Measurements from ENCODE around the gene LMNB1. TPM values are rescaled to one million over a fixed set of nuclear protein-coding genes. Genes with fewer than 3 reads are reported as not detected.
"Not testable (repeated sequence)": the region's sequence is repeated elsewhere in the genome, so short reads cannot be mapped to it uniquely, and the experiment has no call there.

Gene LMNB1
- polyA plus RNA-seq, 5 donors: 78.4 to 145 (median 93.5) TPM

DNA sequence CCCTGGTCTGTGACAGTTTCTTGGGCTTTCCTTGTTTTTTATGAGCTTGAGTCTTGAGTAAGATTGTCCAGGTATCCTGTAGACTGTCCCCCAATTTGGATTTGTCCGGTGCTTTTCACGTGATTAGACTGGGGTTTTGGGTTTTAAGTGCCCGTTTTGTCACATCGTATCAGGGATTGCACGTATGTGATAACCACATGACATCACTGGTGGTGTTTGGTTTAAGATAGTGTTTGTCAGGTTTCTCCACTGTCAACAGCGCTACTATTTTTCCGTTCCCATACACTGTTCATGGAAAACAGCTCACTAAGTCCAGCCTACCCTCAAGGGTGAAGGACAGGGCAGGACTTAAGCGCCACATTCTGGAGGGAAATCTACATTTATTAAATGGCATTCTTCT lies 39.7 kb downstream of the LMNB1 start:
- DNase-seq: no peak

DNA sequence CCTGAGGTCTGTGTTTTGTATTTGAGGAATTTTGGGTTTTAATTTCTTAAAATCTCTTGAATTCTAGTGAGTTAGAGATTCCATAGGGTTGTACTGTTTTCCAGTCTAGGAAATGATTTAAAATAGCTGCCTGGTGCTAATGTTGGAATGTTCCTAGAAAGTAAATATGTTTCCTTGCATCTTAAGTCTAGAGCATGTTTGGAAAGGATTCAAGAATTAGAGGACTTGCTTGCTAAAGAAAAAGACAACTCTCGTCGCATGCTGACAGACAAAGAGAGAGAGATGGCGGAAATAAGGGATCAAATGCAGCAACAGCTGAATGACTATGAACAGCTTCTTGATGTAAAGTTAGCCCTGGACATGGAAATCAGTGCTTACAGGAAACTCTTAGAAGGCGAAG lies 41.8 kb downstream of the LMNB1 start:
- no peak for DNase-seq

DNA sequence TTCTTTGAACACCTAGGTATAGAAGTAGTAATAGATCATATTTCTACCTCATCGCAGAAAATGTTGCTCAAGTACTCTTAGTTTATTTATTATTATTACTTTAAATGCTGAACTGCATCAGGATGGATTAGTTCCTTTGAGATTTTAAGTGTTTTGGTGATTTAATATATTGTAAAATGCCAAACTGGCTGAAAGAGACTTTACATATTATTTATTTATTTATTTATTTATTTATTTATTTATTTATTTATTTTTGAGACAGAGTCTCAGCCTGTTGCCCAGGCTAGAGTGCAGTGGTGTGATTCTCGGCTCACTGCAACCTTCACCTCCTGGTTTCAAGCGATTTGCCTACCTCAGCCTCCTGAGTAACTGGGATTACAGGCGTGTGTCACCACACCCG lies 42.3 kb downstream of the LMNB1 start:
- no peak for DNase-seq

DNA sequence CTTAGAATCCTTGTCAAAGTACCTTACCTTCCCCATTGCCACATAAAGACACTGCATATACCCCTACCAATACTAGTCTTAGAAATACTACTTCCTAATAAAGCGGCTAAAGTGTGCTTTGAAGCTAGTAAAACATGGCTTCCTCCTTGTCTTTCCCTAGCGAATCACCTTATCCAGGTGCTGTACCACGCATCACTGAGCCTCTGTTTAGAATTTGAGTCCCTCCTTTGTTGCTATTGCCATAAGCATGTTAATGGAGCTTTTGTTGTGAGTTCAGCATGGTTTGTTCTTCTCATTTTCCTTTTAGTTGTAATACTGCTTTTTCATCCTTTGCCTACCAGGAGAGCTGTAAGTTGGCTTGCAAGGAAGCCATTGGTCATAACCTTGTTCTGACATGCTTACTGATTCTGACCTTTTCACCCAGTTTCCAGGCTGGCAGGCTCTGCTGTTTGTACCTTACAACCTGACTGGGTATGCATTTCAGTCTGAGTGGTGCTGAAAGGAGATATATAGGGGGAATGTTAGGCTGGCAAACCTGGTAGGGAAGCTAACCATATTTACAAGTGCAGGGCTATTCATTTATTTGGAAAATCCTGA lies 49.8 kb downstream of the LMNB1 start:
- no peak for DNase-seq

DNA sequence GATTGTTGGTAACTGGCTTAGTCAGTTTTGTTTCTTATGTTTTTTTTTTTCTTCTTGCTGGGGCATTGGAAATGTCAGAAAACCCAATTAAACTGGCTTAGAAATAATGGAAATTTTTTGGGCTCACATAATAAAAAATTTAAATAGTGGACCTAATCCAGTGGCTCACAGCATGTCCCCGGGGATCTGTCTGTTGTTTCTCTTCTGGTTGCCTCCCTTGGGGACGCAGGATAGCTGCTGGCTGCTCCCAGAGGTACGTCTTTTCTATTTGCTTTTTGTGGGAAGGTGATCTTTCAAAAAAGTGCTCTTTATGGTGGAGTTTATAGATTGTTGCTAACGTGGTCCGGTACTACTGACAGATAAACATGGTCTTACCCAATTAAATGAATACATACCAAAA lies 52.2 kb downstream of the LMNB1 start:
- no peak for DNase-seq

DNA sequence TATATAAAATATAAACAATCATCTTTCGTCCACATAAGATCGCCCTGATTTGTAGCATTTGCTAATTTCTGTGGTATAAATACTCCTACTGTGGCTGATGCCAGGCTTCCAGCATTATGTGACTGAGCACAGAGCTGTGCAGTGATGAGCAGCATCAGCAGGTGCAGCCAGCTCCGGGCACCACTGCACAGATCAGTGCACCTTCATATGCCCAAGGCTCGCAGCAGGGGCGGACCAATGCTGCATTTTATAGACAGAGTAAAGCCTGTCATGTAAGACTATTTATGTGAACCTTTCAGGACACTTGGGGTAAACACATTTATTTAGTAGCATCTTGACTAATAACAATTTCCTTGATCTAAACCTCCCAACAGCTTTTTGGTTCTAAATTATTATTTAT lies 53.1 kb downstream of the LMNB1 start:
- DNase-seq: no peak

DNA sequence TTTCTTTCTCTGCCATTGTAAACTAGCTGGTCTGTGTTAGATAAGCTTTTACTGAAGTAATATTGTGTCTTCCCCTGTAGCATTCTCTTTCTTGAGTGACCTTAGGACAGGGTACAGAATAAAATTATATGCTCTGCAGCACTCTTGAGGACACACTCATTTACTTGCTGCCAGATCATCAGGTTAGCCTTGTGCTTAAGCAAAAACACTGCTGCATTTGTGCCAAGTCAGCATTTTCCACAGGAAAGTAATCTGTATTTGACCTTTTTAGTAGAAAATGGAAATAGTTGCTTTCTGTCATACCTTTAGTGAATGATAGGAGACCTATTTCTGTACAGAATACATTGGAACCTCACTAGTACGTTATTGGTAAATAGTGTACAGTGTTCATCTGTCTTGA lies 54.2 kb downstream of the LMNB1 start:
- DNase-seq: no peak

DNA sequence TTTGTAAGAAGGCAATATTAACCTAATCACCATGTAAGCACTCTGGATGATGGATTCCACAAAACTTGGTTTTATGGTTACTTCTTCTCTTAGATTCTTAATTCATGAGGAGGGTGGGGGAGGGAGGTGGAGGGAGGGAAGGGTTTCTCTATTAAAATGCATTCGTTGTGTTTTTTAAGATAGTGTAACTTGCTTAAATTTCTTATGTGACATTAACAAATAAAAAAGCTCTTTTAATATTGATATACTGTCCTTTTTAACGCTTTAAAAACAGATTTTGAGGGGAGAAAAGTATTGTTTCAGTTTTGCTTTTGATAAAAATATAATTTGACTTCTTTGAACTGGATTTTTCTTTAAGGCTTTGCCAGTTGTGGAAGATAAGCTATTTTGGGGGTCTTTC lies 59.8 kb downstream of the LMNB1 start:
- DNase-seq: no peak

DNA sequence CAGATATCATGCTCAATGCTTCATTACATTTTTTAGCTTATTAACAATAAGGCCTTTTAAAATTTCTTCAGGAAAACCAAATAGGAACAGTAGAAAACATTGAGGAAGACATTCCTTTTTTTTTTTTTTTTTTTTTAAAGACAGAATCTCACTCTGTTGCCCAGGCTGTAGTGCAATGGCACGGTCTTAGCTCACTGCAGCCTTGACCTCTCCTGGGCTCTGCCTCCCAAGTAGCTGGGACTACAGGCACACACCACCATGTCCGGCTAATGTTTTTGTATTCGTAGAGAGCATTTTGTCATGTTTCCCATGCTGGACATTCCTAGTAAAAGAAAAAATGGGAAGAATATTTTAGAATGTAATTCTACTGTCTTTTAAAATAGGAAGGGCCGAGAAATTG lies 60.3 kb downstream of the LMNB1 start:
- no peak for DNase-seq

DNA sequence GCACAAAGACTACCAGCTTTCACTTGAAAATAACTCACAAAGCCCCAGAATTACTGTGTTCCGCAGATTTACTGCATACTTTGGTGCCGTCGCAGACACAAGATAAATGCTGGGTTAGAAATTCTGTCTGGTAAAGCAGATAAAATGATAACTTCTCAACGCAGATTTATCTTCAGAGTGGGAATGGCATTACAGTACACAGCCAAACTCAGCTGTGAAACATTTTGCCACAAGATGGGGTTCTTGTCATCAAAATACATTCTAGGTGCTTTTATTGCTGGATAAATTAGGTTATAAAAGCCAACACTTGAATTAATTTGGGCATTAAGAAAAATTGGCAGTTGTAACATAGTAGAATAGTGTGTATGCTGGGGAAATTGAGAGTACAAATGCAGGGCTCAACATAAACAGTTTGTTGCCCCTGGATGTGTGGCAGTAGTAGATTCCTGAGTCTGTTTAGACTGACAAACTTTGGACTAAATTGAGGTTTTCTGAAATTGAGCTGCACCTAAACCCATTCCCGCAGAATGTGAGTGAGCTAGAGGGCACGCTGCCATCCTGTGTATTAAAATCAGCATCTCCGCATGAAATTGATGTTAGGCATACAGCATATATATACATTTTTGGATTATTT lies 61.1 kb downstream of the LMNB1 start:
- no peak for DNase-seq

DNA sequence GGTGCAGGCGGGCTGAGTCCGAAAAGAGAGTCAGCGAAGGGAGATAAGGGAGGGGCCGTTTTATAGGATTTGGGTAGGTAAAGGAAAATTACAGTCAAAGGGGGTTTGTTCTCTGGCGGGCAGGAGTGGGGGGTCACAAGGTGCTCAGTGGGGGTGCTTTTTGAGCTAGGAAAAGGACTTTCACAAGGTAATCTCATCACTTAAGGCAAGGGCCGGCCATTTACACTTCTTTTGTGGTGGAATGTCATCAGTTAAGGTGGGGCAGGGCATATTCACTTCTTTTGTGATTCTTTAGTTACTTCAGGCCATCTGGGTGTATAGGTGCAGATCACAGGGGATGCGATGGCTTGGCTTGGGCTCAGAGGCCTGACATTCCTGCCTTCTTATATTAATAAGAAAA lies 62.5 kb downstream of the LMNB1 start:
- DNase-seq: not testable (repeated sequence)

DNA sequence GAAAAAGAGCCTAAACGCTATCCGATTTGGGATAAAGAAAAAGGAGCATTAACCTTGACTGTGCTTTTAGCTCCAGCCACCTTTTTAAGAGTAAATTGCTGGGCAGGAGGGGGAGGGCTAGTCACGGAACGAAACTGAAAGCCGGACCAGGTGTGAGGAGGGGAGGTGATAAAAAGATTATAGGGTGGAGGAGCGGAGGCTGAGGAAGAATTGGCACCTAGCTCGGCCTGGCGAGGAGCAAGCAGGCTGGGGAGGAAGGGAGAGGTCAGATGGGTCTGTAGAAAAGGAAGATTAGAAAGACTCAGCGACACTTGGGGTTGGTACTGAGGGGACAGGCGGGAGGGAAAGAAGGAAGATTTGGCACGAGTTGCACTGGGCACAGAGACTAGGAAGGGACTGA lies 66.4 kb downstream of the LMNB1 start:
- DNase-seq: not testable (repeated sequence)

DNA sequence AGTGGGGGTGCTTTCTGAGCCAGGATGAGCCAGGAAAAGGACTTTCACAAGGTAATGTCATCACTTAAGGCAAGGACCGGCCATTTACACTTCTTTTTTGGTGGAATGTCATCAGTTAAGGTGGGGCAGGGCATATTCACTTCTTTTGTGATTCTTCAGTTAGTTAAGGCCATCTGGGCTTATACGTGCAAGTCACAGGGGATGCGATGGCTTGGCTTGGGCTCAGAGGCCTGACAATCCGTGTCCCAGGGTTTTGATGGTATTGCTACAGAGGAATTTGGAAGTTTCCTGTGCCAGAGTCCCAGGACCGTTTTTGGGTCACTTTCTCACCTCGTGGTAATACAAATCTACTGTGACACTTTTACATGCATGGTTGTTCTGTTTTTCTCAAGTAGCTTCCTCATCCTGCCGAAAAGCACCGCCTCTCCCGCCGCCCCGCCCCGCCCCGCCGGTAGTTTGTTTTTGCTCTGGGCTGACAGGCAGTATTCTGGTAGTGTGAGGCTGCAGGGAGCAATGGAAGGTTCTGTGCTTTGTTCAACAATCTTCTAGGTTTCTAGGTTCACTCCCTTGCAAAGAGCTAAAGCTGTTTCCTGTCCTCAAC lies 68.6 kb downstream of the LMNB1 start:
- not testable (repeated sequence) for DNase-seq

DNA sequence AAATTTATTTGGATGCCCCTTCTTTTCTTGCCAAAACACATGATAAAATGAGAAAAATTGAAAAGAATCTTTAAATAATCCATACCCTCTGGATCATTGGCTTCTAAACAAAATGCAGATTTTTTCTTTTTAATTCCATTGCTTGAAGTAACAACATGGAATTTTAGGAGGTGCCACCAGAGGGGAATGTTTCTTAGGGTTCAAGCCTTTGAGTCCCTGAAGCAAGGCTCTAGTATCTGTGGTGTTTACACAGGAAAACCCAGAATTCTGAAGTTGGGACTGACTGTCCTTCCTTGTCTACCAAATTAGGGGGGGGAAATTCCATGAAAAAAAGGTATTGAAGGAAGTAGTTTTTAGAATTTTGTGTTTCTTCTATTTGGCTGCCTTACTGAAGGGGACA lies 69.4 kb downstream of the LMNB1 start:
- no peak for DNase-seq

DNA sequence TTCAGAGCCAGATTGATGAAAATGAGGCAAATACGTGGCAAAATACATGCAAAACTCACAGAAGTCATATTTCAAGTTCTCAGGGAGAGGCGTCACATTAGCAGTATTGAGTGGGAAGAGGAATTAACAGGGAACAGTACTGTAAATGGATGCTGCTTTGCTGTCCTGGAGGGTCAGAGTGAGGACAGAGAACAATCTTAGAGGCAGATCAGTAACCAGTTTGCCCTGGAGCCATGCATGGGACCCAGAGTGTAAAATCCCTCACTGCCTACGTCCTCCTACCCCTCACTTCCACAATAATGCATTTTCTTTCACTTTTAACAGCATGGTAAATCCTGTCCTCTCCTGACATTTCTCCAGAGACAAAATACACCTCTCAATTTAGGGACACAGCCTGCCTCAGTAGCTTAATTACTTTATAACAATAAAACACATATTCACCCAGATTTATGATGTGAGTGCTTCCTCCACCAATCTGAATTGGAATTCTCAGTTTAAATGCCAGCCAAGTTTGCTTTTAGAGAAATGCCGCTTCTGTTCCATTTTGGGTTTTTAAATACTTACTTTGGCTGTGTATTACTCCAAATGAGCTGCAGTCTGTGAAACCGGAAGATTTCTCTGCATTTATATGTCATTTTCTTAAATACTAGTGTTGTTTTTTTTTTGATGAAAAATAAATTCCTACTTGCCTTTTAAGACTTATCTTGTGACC lies 70.0 kb downstream of the LMNB1 start:
- DNase-seq: no peak

DNA sequence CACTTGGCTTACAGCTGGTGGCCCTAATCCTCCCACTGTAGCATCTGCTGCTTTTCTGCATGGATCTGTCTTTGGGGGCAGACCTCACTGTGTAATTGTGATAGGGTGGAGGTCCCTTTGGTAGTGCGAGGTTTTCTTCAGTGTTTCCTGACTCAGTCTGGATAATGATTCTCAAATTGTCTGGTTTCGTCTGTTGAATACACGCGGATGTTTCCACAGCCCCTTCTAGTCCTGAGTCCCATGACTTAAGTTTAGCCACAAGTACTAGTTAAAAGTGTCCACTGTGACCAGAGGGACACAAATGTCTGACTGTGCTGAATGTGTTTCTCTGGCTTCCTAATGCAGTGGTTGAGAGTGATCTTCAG lies 70.5 kb downstream of the LMNB1 start:
- DNase-seq: no peak

DNA sequence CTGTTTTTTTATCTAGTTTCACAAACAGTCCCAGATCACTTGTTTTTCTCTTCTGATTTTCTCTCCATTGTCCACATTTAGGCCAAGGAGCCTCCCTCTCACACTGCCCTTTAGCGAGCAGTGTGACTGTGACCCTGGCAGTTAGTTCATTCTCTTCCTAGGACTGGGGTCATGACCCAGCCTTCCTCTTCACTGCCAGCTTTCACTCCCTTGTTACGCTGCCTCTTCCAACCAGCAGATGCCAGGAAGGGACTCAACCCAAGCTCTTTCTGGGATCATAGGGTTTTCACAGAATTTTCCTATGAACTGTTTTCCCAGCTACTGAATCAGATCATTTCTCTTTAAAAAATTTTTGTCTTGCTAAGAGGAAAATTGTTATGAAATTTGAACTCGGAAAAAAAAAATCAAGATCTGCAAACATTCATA lies 70.9 kb downstream of the LMNB1 start:
- DNase-seq: no peak

DNA sequence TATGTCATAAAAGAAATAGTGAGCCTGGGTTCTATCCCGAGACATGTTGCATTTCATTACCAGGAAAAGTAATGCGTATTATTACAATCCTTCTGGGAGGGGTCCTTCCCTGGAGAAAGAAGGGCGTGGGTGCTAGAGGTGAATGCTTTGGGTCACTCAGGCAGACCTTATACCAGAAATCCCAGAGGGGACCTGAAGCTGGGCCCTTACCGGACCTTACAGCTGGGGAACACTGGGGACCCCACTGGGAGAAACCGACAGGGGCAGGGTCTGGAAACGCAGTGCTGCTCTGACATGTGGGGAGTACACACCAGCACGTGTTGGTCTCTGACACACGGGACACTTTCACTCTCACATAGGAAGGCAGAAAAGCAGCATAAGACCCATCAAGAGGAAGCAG lies 71.3 kb downstream of the LMNB1 start:
- no peak for DNase-seq

DNA sequence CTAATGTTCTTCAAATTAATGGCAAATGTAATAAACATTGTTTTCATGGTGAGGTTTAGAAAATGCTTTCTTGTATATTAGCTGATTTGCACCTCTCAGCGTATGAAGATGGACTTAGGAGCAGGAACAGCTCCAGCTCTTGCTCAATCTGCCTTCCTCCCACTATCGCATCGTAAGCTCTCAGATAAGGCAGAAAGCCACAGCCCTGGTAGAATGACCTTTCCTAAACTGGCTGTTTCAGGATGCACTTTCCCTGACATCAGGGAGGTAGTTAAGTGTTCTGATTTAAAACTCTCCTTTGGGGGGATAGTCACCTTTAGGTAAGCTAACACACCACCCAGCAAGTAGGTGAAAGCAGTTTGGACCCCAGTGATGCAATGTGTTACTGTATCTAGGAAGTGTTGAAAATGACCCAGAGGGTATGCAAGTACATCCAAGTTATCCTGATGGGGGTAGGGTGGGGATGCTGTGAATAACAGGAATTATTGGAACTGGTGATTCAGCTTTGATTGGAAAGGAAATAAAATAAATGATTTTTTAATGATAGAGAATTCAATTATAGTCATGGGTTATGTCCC lies 72.3 kb downstream of the LMNB1 start:
- no peak for DNase-seq

DNA sequence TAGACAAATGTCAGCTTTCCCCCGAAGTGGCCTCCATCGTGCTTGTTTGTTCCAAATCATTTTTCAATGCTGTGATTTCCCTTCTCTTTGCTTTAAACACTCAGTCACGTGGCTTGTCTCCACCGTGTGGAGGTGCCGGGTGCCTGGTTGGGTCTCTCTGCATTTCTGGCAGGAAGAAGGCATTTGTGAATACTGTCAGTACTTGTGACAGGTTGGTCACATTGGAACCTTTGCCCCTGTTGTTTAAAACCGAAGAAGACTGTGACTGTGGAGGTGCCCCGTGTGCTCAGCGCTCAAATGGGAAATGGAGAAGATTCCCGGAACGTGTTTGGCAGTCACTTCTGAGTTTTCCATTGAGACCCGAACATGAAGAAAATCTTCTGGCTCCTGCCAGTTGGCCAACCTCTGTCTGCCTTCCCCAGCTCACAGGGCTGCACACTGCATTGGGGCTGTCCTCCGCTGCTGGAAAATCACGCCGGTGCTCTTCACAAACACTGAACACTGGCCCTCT lies 74.6 kb downstream of the LMNB1 start:
- no peak for DNase-seq

DNA sequence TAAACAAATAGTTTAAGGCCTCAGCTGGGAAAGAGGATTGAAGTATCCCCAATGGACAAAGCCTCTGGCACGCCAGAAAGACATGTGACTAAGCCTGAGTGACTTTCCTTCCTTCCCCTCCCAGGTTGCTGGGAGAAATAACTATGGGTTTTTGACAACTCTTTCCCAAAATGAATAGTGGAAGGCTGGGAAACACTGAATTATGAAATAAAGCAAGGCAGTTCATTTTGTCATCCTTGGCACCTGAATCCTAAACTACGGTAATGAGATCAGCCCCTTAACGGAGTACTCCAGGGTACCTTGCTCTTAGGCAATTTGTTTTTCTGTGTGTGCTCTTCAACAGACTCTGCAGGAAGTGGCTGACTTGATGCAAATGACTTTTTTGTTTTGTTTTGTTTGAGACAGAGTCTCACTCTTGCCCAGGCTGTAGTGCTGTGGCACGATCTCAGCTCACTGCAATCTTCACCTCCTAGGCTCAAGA lies 75.2 kb downstream of the LMNB1 start:
- no peak for DNase-seq

DNA sequence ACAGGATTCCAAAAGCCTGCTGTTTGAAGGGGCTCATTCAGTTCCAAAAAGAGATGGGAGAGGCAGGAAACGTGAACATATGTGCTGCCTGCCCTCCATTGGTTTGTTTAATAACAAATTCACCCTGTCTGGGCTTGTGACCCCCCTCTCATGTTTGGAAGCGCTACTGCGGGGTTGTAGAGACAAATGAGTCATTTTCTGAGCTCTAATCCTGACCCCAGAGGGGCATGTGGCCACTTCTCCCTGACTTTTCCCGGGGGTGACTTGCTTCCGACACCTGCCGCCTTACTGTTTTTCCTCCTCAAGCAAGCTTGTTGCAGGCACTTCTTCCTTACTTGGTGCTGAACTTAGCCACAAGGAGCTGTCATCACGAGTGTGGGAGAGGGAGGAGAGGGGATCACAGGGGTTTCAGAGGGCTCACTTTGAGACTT lies 75.9 kb downstream of the LMNB1 start:
- DNase-seq: no peak

Data from right lung (tissue), 5 donors.